Measurements from ENCODE around the gene GNA14.
"Not testable (repeated sequence)": the region's sequence is repeated elsewhere in the genome, so short reads cannot be mapped to it uniquely, and the experiment has no call there.

The GNA14 gene

DNA sequence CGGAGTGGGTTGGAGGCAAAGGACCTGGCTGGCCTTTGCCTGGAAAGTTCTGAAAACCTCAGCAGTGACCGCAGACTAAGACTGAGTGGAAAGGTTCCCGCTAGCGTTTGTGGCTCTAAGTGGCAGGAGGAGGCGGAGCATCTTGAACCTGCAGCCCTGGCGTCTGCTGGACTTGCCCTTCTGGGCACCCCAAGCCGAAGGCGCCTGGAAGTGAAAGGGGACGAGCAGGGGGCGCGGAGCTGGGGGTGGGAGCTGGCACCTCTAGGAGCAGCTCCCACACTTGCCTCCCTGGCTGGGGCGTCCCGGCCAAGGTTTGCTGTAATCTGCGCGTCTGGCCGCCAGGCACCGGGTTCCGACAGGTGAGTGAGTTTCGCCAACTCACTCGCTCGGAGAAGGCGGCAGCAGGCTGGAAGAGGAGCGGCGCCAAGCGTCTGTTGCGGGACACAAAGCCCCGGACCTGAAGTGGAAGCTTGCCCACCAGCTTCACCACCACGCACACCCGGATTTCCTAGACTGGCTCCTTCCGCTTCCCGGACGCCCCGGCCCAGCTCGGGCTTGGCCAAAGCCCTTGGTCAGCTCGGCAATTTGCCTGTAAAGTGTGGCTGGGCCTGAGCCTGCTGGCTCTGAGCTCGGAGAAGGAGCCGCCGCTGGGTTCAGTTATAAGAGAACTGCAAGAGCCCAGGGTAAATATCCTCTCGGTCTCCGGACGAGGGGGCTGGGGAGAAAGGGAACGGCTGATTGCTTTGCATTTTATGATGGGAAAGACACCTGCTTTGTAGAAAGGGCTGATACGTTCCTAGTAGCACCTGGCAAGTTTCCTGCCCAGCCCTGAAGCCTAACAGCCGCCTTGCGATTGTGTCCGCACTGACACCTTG lies at the start of gene GNA14:
TSS of gene GNA14 (minus strand) at position 89 of the 875 bp plus-strand sequence. CDS start 529 bp downstream, outside the sequence.
- DNase-seq (ENCODE audit: low read depth): no peak

DNA sequence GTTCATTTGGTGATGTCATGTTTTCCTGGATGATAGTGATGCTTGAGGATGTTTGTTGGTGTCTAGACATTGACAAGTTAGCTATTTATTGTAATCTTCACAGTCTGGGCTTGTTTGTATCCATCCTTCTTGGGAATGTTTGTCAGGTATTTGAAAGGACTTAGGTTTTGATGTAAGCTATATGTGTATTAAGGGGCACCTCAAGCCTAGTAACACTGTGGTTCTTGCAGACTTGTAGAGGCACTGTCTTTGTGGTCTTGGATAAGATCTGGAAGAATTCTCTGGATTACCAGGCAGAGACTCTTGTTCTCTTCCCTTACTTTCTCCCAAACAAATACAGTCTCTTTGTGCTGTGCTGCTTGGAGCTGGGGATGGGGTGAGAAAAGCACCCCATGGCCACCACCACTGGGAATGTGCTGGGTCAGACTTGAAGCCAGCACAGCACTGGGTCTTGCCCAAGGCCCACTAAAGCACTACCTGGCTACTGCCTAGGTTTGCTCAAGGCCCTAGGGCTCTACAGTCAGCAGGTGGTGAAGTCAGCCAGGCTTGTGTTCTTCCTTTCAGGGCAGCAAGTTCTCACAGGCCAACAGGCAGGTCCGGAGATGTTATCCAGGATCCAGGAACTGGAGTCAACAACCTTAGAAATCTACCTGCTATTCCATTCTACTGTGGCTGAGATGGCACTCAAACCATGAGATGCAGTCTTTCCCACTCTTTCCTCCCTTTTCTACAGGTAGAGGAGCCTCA lies 49.3 kb upstream of the GNA14 start:
- no peak for DNase-seq (ENCODE audit: low read depth)

DNA sequence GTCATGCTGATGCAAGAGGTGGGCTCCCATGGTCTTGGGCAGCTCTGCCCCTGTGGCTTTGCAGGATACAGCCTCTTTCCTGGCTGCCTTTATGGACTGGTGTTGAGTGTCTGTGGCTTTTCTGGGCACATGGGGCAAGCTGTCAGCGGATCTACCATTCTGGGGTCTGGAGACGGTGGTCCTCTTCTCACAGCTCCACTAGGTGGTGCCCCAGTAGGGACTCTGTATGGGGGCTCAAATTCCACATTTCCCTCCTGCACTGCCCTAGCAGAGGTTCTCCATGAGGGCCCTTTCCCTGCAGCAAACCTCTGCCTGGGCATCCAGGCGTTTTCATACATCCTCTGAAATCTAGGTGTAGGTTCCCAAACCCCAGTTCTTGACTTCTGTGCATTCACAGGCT lies 42.6 kb upstream of the GNA14 start:
- DNase-seq (ENCODE audit: low read depth): not testable (repeated sequence)

DNA sequence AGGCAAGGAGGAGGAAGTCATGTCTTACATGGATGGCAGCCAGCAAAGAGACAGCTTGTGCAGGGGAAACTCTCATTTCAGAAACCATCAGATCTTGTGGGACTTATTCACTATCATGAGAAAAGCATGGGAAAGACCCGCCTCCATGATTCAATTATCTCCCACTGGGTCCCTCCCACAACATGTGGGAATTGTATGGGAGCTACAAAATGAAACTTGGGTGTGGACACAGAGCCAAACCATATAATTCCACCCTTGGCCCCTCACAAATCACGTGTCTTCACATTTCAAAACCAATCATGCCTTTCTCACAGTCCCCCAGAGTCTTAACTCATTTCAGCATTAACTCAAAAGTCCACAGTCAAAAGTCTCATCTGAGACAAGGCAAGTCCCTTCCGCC lies 42.0 kb upstream of the GNA14 start:
- not testable (repeated sequence) for DNase-seq (ENCODE audit: low read depth)

DNA sequence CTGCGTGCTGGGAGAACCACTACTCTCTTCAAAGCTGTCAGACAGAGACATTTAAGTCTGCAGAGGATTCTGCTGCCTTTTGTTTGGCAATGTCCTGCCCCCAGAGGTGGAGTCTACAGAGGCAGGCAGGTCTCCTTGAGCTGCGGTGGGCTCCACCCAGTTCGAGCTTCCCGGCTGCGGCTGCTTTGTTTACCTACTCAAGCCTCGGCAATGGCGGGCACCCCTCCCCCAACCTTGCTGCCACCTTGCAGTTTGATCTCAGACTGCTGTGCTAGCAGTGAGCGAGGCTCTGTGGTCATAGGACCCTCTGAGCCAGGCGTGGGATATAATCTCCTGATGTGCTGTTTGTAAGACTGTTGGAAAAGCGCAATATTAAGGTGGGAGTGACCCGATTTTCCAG lies 39.6 kb upstream of the GNA14 start:
- not testable (repeated sequence) for DNase-seq (ENCODE audit: low read depth)

DNA sequence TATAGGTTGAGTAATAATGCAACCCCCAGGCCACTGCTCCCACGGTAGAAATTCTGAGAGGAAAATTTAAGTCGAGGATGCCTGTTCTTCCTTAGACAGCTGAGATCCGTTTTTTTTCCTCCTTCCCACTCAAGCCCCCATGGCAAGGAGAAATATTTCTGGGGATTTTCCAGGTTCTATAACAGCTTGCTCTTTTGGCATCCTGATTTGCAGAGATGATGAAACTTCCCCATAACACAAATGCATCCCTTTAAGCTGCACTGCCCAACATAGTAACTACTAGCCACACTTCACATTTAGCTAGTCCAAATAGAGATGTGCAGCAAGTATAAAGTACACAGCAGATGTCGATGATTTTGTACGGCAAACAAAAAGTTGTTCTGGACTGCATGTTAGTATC lies 32.5 kb upstream of the GNA14 start:
- no peak for DNase-seq (ENCODE audit: low read depth)

DNA sequence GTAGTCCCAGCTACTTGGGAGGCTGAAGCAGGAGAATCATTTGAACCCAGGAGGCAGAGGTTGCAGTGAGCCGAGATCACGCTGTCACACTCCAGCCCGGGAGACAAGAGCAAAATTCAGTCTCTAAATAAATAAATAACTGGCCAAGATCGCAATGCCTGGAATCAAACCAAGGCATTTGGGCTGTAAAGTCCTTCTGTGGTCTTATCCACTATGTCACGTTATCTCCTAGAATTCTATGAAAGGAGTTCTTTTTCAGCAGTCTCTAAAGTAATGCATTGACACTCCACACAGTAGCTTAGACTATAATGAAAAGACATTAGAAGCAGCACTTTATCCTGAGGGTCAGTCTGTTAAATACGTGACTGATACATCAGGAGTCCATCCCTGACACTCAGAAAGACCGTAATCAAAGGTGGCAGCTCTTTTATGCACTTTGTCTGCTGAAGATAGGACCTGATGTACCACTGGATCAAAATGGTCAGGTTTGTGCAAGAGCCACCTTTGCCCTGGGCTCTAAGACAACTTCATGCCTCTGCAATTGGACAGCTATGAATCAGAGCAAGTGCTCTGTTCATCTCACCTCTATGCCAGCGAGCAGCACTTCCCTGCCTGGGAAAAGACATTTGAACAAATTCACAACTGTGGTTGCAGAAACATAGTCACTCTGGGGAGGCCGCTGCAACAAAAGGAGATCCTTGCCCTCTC lies 31.7 kb upstream of the GNA14 start:
- no peak for DNase-seq (ENCODE audit: low read depth)

DNA sequence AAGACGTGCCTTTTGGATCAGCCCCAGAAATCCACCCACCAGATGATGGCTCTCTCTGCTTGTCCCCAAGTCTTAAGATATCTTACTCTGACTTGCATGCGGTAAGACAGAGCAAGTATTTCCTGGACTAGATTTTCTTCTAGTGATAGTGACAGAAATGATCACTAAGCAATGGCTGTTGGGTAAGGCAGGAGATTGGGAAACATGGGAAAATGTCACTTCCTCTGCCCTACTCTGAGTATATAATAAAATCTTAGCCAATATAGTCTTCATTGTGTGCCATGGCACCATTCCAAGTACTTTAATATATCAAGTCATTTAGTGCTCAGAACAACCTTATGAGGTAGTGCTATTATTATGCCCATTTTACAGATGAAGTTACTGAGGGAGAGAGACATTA lies 31.0 kb upstream of the GNA14 start:
- no peak for DNase-seq (ENCODE audit: low read depth)

DNA sequence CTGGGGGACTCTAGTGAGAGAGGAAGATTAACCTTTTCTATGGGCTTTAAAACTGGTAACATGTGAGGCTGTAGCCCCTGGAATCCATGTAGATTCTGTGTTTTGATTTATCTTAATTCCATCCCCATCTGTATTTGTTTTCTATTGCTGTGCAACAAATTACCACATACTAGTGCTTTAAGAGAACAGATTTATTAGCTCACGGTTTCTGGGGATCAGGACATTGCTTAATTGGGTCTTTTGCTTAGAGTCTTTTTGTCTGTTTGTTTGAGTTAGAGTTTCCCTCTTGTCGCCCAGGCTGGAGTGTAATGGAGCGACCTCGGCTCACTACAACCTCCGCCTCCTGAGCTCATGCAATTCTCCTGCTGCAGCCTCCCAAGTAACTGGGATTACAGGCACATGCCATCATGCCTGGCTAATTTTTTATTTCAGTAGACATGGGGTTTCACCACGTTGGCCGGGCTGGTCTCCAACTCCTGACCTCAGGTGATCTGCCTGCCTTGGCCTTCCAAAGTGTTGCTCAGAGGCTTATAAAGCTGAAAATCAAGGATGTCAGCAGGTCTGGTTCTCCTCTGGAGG lies 29.9 kb upstream of the GNA14 start:
- no peak for DNase-seq (ENCODE audit: low read depth)

DNA sequence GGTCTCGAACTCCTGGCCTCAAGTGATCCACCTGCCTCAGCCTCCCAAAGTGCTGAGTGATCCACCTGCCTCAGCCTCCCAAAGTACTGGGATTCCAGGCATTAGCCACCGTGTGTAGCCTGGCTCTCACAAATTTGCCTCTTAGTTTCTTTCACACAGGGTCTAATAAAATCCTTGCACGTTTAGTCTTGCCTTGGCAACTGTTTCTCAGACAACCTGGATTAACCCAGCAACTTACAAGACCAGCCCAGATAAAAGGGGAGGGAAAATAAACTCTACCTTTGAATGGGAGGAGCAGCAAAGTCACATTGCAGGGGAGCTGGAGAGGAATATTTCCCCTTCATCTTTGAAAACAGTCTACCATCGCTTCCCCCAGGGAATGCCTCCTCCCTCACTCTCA lies 29.3 kb upstream of the GNA14 start:
- DNase-seq (ENCODE audit: low read depth): no peak

DNA sequence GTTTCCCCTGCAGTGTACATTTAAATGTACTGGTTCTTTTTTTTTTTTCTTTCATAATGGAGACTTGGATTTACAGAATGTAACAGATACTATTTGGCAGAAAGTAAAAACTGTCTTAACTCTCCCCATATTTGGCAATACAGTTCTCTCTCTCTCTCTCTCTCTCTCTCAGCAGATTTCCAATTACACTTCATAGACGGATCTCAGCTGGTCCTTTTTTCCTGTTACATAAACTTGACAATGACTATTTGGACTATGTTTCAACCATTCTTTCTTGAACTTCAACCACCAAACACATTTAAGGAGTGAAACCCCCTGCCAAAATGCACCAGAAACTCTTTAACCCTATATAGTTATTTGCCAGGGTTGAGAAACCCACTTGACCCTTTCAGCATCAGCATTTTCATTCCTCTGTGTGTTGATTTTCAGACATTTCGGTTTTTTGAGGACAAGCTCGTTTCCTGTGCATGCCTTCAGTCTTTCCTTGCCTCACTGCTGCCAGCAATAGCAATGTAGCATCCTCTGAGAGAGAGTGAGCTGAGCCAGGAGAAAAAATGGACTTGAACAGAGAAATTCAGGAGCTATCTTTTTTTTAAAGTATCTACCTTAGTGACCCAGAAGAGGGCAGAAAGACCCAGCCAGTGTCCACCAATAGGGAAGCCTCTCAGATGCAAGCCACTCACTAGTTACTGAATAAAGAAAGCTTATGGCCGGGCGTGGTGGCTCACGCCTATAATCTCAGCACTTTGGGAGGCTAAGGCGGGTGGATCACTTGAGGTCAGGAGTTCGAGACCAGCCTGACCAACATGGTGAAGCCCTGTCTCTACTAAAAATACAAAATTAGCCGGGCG lies 26.0 kb upstream of the GNA14 start:
- no peak for DNase-seq (ENCODE audit: low read depth)

DNA sequence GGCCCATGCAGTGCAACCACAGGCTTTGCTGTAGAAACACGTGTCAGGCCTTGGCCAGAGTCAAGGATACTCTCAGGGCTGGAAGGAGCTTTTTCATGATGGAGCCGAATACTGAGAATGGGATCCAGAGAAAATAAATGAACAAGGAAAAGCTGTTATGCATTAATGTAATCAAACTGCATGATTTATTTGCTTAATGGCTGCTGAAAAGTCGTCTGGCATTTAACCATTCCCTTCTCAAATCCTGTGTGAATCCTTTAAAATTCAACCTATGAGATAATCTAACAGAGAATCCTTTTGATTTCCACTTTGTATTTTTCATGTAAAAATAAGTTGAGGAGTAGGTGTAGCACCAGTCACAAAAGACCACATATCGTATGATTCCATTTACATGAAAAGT lies 24.1 kb upstream of the GNA14 start:
- DNase-seq (ENCODE audit: low read depth): no peak

DNA sequence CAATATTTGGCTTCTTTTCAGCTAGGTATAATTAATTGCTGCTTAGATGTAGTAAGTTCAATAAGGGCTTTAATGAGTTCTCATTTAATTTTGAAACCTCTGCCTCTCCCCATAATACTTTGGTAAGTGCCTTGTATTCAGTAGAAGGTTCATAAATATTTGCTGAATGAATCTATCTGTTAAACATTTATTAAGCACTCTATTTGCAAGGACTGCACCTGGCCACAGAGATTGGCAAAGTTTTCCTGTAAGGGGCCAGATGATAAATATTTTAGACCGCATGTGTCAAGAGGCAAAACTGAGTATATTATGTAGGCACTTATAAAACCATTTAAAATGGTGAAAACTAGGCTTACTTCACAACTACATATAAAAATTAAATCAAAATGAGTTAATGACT lies 19.0 kb upstream of the GNA14 start:
- DNase-seq (ENCODE audit: low read depth): no peak

DNA sequence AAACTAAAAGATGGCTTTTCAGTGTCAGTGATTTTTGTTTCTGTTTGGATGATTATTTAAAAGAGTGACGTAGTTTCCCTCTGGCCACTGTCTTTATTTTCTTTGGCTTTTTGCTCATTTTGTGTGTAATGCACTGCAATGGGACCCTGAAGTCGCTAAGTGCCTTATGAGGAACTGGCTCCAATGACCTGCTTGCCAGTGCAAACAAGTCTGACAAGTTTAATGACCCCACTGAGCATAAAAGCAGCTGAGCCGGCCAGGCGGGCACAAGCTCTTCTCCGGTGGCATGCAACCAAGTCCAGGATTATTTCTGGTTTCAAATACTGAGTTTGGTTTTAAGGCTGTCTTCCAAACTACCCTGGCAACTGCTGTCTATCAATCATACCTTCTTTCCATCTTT lies 15.6 kb upstream of the GNA14 start:
- no peak for DNase-seq (ENCODE audit: low read depth)

DNA sequence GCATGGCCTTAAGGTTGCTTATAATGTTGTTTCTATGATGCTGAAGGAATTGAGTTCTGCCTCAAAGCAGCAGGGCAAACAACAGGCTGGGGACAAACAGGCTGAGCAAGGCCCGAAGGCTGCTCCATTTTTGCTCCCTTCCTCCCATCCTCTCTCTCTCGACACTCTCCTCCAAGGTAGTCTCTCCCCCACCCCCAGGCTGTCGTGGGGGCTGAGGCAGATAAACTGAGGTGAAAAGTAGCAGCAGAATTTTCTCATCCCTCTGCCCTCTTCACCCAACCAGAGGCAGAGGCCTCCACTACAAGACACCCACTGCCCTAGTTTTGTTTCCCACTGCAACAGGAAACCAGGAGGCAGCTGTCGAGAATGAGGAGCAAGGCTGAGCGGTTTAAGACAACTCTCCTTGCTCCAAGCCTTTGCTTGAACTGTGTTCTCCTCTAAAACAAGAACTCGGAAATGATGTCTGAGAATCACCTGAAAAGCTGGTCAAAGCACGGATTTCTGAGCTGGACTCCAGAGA lies 13.5 kb upstream of the GNA14 start:
- no peak for DNase-seq (ENCODE audit: low read depth)

DNA sequence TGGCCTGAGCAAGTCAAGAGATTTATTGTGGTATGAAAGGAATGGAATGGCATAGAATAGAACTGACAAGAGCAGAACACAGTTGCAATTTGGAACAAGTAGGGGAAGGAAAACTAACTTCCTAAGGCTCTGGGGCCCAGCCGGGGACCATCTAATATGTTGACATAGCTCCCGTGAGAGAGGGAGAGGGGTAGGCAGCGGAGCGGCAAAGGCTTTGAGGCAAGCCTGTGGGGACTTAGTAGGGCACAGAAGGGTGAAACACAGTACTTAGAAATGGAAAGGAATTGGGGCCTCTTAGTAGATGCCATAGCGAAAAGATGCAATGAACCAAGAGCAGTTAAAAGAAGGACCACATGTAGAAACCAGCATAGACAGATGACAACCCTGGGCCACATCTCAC lies 11.8 kb upstream of the GNA14 start:
- DNase-seq (ENCODE audit: low read depth): no peak

DNA sequence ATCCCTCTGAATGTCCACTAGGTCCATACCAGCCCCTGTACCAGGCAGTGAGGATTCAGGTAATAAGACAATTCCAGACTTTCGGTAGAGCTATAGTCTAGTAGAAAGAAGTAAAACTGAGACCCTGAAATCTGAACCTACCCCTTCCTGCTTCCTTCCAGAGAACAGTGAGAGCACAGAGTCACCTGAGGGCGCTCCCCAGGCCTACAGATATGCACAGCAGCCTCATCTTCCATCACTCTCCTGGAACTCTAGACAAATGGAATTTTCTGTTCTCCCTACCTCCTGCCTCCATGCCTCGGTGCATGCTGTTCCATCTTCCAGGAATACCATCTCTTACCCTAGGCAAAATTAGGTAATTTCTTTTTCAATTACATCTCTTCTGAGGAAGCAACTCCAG lies 3.1 kb upstream of the GNA14 start:
- no peak for DNase-seq (ENCODE audit: low read depth)

DNA sequence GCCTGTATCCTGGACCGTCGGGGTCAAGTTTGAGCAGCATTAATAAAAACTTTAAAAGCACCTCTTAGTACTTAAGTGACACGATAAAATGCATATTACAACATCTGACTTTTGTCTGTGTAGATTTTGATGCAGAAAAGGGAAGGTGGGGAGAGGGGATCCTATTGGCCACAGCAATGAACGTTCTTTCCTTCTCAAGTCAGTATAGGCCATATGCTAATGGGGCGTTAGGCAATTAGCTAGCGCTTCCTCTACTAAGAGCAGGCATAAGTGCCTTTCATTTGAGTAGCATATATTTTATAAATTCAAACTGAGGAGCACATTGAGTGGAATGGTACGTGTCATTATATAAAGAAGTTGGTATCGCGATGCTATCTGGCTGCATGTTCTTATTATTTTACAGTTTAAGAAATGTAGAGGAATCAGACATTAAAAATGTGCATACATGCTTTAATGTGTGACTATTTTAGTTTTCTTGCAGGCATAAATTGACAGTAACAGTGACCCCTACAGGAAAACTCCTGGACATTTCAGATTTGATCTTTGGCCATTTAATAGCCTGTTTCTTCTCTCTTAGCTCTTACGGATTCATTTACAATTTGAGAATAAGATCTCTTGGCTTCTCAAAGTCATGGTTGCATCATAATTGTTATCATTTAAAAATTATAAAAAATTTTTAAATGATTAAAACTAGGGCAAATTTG lies 1.1 kb upstream of the GNA14 start:
- no peak for DNase-seq (ENCODE audit: low read depth)

DNA sequence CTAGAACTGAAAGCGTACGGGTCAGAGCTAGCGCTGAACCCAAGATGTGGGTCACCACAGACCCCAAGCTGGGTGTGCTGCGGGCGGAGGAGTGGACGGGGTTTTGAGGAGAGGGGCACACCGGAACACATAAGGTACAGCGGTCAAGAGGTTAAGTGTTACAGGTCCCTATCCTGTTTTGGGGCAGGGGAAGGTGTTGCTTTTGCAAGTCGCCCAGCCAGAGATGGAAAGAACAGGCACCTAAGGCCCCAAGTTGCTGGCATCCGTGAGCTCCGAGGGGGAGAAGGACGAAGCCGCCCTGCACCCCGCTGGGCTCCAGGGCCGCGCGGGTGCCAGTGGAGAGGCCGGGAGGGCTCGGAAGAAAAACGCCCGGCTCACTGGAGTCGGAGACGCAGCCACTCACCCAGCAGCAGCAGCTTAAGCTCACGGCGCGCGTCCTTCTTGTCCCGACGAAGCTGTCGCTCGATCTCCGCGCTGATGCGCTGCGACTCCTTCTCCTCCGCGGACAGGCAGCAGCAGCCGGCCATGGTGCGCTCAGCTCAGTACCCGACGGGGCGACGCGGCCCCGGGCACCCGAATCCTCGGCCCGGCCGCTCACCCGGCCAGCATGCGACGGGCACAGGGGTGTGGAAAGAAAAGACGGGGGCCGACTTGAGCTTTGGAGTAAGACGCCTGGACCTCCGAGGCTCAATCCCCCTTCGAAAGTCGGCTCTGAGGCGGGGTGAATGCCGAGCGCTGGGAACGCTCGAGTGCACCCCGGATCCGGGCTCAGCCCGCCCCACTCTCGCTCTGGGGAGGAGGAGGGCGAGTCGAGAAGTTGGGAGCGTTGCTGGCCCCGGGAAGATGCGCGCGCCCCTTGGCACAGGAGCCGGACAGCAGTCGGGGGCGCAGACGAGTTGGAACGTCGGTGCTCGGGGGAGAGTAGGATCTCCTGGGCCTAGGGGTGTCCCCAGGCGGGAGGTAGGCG lies 572 bp downstream of the GNA14 start:
- no peak for DNase-seq (ENCODE audit: low read depth)

All from stimulated activated CD8-positive, alpha-beta memory T cell treated with anti-CD3 and anti-CD28 coated beads, Interleukin-15, amount 100 ng/mL, for 24 hours (primary cell).